PFSK-1 (cell line): ENCODE measurements around the gene RFTN1.

Source experiments
- POLR2AphosphoS5 ChIP-seq: IDR thresholded peaks from 2 replicates; pipeline ENCODE4 v1.6.1; 2012; ENCODE audit warnings: low read depth, mild to moderate bottlenecking, control low read depth, low read length, moderate library complexity
- REST ChIP-seq, 2 experiments: IDR thresholded peaks; 2 replicates each; pipeline versions ENCODE4 v1.6.1 to v1.8.0; 2011 to 2012; ENCODE audit warnings: low read depth in 2 of 2, low read length in 2 of 2, control low read depth in 1 of 2, inconsistent platforms in 1 of 2, mild to moderate bottlenecking in 1 of 2, moderate library complexity in 1 of 2; ENCODE audit not compliant: insufficient read depth in 1 of 2
- SIN3A ChIP-seq: IDR thresholded peaks from 2 replicates; pipeline ENCODE4 v1.6.1; 2012; ENCODE audit warnings: mild to moderate bottlenecking, low read length, moderate library complexity, borderline replicate concordance; ENCODE audit not compliant: insufficient read depth
- TAF1 ChIP-seq: IDR thresholded peaks from 2 replicates; pipeline ENCODE4 v1.6.1; 2012; ENCODE audit warnings: low read length, control low read depth, borderline replicate concordance; ENCODE audit not compliant: insufficient read depth

DNA sequence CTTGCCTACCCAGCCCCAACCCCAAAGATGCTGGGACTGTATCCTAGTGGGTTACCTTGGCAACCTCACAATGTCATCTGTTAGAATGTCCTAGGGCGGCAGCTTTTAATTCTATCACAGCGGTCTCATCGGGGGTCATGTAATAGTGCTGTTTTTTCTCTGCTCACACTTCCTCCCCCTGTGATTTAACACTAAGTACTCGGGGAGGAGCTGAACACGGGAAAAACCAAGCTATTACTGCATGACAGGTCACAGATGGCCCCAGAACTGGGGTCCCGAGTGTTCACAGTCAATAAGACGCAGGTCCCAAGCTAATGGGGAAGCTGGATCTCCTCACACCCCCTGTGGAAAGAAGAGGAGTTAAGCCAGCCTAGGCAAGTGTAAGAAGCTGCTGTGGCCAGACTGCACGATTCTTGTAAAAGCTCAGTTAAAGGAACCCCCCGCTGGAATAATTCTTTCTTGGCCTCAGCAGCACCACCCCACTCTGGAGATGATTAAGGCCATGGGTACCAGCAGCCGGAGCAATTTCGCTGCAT is 2.5 kb upstream of the RFTN1 start:
- no peak for TF ChIP-seq TAF1
- no peak for TF ChIP-seq REST (IDR thresholded peaks at IDR 0.05; ENCODE audit: insufficient read depth in 1 of 2, low read depth in 2 of 2, low read length in 2 of 2)
- TF ChIP-seq POLR2AphosphoS5: no peak
- TF ChIP-seq SIN3A: no peak
